ENCODE data around the gene CACNA2D1. TPM values are rescaled to one million over a fixed set of nuclear protein-coding genes. Genes with fewer than 3 reads are reported as not detected.

CACNA2D1 gene
- total and polyA plus RNA-seq, 7 experiments from 2014 or later = not detected

GRCh38 chr7:82079527-82079926, 364.1 kb downstream of the CACNA2D1 start:
- H3K36me3 Mint-ChIP-seq = no peaks in the 10 kb centered on the region
- DNase-seq = no peak
- H3K9me3 ChIP-seq (ENCODE audit: control insufficient read depth in 2 of 3, low read length in 3 of 3) = no peaks in the 10 kb centered on the region
- no peaks in the 10 kb centered on the region for H3K27me3 Mint-ChIP-seq
- H3K4me1 Mint-ChIP-seq = no peaks in the 10 kb centered on the region
- H3K4me3 Mint-ChIP-seq = no peak overlapping the region
- CTCF ChIA-PET = no interaction called here
- no peaks in the 10 kb centered on the region for H3K4me1 ChIP-seq (ENCODE audit: control insufficient read depth in 2 of 2, insufficient read depth in 2 of 2, low read length in 2 of 2)
- no peak overlapping the region for H3K27ac Mint-ChIP-seq
- H3K4me3 ChIP-seq (ENCODE audit: low read length) = no peak overlapping the region
- ATAC-seq = no peak
- no peak overlapping the region for H3K27ac ChIP-seq (ENCODE audit: low read depth, low read length)
- no peaks in the 10 kb centered on the region for H3K27me3 ChIP-seq (ENCODE audit: control insufficient read depth in 2 of 2, insufficient read depth in 2 of 2, low read length in 2 of 2)
- no peaks in the 10 kb centered on the region for H3K36me3 ChIP-seq (ENCODE audit: control insufficient read depth in 2 of 3, insufficient read depth in 3 of 3, low read length in 3 of 3)
- H3K9me3 Mint-ChIP-seq = peaks cover 0 to 5% (median 0%) of the 10 kb centered on the region in 11 donors
- POLR2A ChIA-PET = no interaction called here
- intact Hi-C loops (cut with micrococcal nuclease) = no loop called here

GRCh38 chr7:82078807-82079206, 364.8 kb downstream of the CACNA2D1 start:
- Histone ChIP-seq H3K9me3 (ENCODE audit: control insufficient read depth in 2 of 3, low read length in 3 of 3) (no peaks in the 10 kb centered on the region), H3K4me3 (ENCODE audit: low read length) (no peak overlapping the region), H3K27ac (ENCODE audit: low read depth, low read length) (no peak overlapping the region), H3K27me3 (ENCODE audit: control insufficient read depth in 2 of 2, insufficient read depth in 2 of 2, low read length in 2 of 2) (no peaks in the 10 kb centered on the region), H3K4me1 (ENCODE audit: control insufficient read depth in 2 of 2, insufficient read depth in 2 of 2, low read length in 2 of 2) (no peaks in the 10 kb centered on the region), H3K36me3 (ENCODE audit: control insufficient read depth in 2 of 3, insufficient read depth in 3 of 3, low read length in 3 of 3) (no peaks in the 10 kb centered on the region)
- Mint-ChIP-seq H3K4me1 (no peaks in the 10 kb centered on the region), H3K9me3 (peaks cover 0 to 5% (median 0%) of the 10 kb centered on the region in 11 donors), H3K27ac (no peak overlapping the region), H3K4me3 (peak overlapping the region in 1 of 10 donors; percentile 9), H3K36me3 (no peaks in the 10 kb centered on the region), H3K27me3 (no peaks in the 10 kb centered on the region)
- no peak for ATAC-seq
- POLR2A ChIA-PET = no interaction called here
- DNase-seq = no peak
- CTCF ChIA-PET = no interaction called here
- intact Hi-C loops (cut with micrococcal nuclease) = no loop called here

GRCh38 chr7:82071468-82071867, 372.1 kb downstream of the CACNA2D1 start:
- H3K36me3 Mint-ChIP-seq = no peaks in the 10 kb centered on the region
- ChIA-PET POLR2A (no interaction called here), CTCF (interaction anchor here (0.7 kb wide), 1 partner anchor 269 kb away, joined by 3 read pairs; no protein-coding TSS in a partner anchor)

GRCh38 chr7:82067628-82068264, 375.8 kb downstream of the CACNA2D1 start:
- H3K27ac Mint-ChIP-seq = no peak overlapping the region
- ChIA-PET POLR2A (no interaction called here), CTCF (no interaction called here)
- H3K9me3 Mint-ChIP-seq = peaks cover 0 to 7% (median 0%) of the 10 kb centered on the region in 11 donors
- H3K4me1 ChIP-seq (ENCODE audit: control insufficient read depth in 2 of 2, insufficient read depth in 2 of 2, low read length in 2 of 2) = no peaks in the 10 kb centered on the region
- H3K4me3 ChIP-seq (ENCODE audit: low read length) = no peak overlapping the region
- H3K36me3 ChIP-seq (ENCODE audit: control insufficient read depth in 2 of 3, insufficient read depth in 3 of 3, low read length in 3 of 3) = no peaks in the 10 kb centered on the region
- no peaks in the 10 kb centered on the region for H3K36me3 Mint-ChIP-seq
- H3K27me3 ChIP-seq (ENCODE audit: control insufficient read depth in 2 of 2, insufficient read depth in 2 of 2, low read length in 2 of 2) = no peaks in the 10 kb centered on the region
- no peaks in the 10 kb centered on the region for H3K4me1 Mint-ChIP-seq
- DNase-seq (no peak), ATAC-seq (no peak)
- H3K27ac ChIP-seq (ENCODE audit: low read depth, low read length) = no peak overlapping the region
- no peaks in the 10 kb centered on the region for H3K27me3 Mint-ChIP-seq
- H3K4me3 Mint-ChIP-seq = no peak overlapping the region
- intact Hi-C loops (cut with micrococcal nuclease) = no loop called here
- no peaks in the 10 kb centered on the region for H3K9me3 ChIP-seq (ENCODE audit: control insufficient read depth in 2 of 3, low read length in 3 of 3)

More at GRCh38 chr7:82071468-82071867, 372.1 kb downstream of the CACNA2D1 start:
- DNase-seq (no peak), ATAC-seq (no peak)
- Mint-ChIP-seq H3K9me3 (peaks cover 0 to 7% (median 0%) of the 10 kb centered on the region in 11 donors), H3K27ac (no peak overlapping the region), H3K4me1 (no peaks in the 10 kb centered on the region), H3K27me3 (no peaks in the 10 kb centered on the region), H3K4me3 (no peak overlapping the region)
- intact Hi-C loops (cut with micrococcal nuclease) = no loop called here
- Histone ChIP-seq H3K9me3 (ENCODE audit: control insufficient read depth in 2 of 3, low read length in 3 of 3) (no peaks in the 10 kb centered on the region), H3K4me1 (ENCODE audit: control insufficient read depth in 2 of 2, insufficient read depth in 2 of 2, low read length in 2 of 2) (no peaks in the 10 kb centered on the region), H3K27ac (ENCODE audit: low read depth, low read length) (no peak overlapping the region), H3K27me3 (ENCODE audit: control insufficient read depth in 2 of 2, insufficient read depth in 2 of 2, low read length in 2 of 2) (no peaks in the 10 kb centered on the region), H3K4me3 (ENCODE audit: low read length) (no peak overlapping the region), H3K36me3 (ENCODE audit: control insufficient read depth in 2 of 3, insufficient read depth in 3 of 3, low read length in 3 of 3) (no peaks in the 10 kb centered on the region)

- Histone ChIP-seq H3K9me3 (ENCODE audit: control insufficient read depth in 2 of 3, low read length in 3 of 3) (no peaks in the 10 kb centered on the region), H3K4me3 (ENCODE audit: low read length) (no peak overlapping the region), H3K4me1 (ENCODE audit: control insufficient read depth in 2 of 2, insufficient read depth in 2 of 2, low read length in 2 of 2) (no peaks in the 10 kb centered on the region), H3K27me3 (ENCODE audit: control insufficient read depth in 2 of 2, insufficient read depth in 2 of 2, low read length in 2 of 2) (no peaks in the 10 kb centered on the region), H3K27ac (ENCODE audit: low read depth, low read length) (no peak overlapping the region), H3K36me3 (ENCODE audit: control insufficient read depth in 2 of 3, insufficient read depth in 3 of 3, low read length in 3 of 3) (no peaks in the 10 kb centered on the region)
- no peaks in the 10 kb centered on the region for H3K4me1 Mint-ChIP-seq
- no peak overlapping the region for H3K27ac Mint-ChIP-seq
- no peak overlapping the region for H3K4me3 Mint-ChIP-seq
- ChIA-PET CTCF (no interaction called here), POLR2A (no interaction called here)
- DNase-seq (no peak), ATAC-seq (no peak)
- H3K36me3 Mint-ChIP-seq = no peaks in the 10 kb centered on the region
- H3K27me3 Mint-ChIP-seq = no peaks in the 10 kb centered on the region
- intact Hi-C loops (cut with micrococcal nuclease) = no loop called here
- peaks cover 0 to 5% (median 0%) of the 10 kb centered on the region in 11 donors for H3K9me3 Mint-ChIP-seq
Observed at GRCh38 chr7:82057476-82057875, 386.1 kb downstream of the CACNA2D1 start.

GRCh38 chr7:82056282-82056681, 387.3 kb downstream of the CACNA2D1 start:
- intact Hi-C loops (cut with micrococcal nuclease) = no loop called here
- Histone ChIP-seq H3K27me3 (ENCODE audit: control insufficient read depth in 2 of 2, insufficient read depth in 2 of 2, low read length in 2 of 2) (no peaks in the 10 kb centered on the region), H3K27ac (ENCODE audit: low read depth, low read length) (no peak overlapping the region), H3K36me3 (ENCODE audit: control insufficient read depth in 2 of 3, insufficient read depth in 3 of 3, low read length in 3 of 3) (no peaks in the 10 kb centered on the region), H3K9me3 (ENCODE audit: control insufficient read depth in 2 of 3, low read length in 3 of 3) (no peaks in the 10 kb centered on the region), H3K4me3 (ENCODE audit: low read length) (no peak overlapping the region), H3K4me1 (ENCODE audit: control insufficient read depth in 2 of 2, insufficient read depth in 2 of 2, low read length in 2 of 2) (no peaks in the 10 kb centered on the region)
- no peak overlapping the region for H3K4me3 Mint-ChIP-seq
- peak overlapping the region in 1 of 9 donors; percentile 21 for H3K27ac Mint-ChIP-seq
- POLR2A ChIA-PET = no interaction called here
- H3K9me3 Mint-ChIP-seq = peaks cover 0 to 5% (median 0%) of the 10 kb centered on the region in 11 donors
- H3K4me1 Mint-ChIP-seq = no peaks in the 10 kb centered on the region
- CTCF ChIA-PET = no interaction called here
- H3K27me3 Mint-ChIP-seq = no peaks in the 10 kb centered on the region
- no peaks in the 10 kb centered on the region for H3K36me3 Mint-ChIP-seq
- DNase-seq (no peak), ATAC-seq (no peak)

GRCh38 chr7:82054544-82054943, 389.0 kb downstream of the CACNA2D1 start:
- no peak for ATAC-seq
- no peaks in the 10 kb centered on the region for H3K4me1 Mint-ChIP-seq
- no peaks in the 10 kb centered on the region for H3K4me1 ChIP-seq (ENCODE audit: control insufficient read depth in 2 of 2, insufficient read depth in 2 of 2, low read length in 2 of 2)
- intact Hi-C loops (cut with micrococcal nuclease) = no loop called here
- no peak overlapping the region for H3K27ac Mint-ChIP-seq
- ChIA-PET POLR2A (no interaction called here), CTCF (no interaction called here)
- no peak for DNase-seq
- no peak overlapping the region for H3K4me3 ChIP-seq (ENCODE audit: low read length)
- no peaks in the 10 kb centered on the region for H3K27me3 Mint-ChIP-seq
- H3K9me3 ChIP-seq (ENCODE audit: control insufficient read depth in 2 of 3, low read length in 3 of 3) = no peaks in the 10 kb centered on the region
- H3K27ac ChIP-seq (ENCODE audit: low read depth, low read length) = no peak overlapping the region
- H3K4me3 Mint-ChIP-seq = no peak overlapping the region
- peaks cover 0 to 5% (median 0%) of the 10 kb centered on the region in 11 donors for H3K9me3 Mint-ChIP-seq
- H3K27me3 ChIP-seq (ENCODE audit: control insufficient read depth in 2 of 2, insufficient read depth in 2 of 2, low read length in 2 of 2) = no peaks in the 10 kb centered on the region
- H3K36me3 ChIP-seq (ENCODE audit: control insufficient read depth in 2 of 3, insufficient read depth in 3 of 3, low read length in 3 of 3) = no peaks in the 10 kb centered on the region
- no peaks in the 10 kb centered on the region for H3K36me3 Mint-ChIP-seq

Data from naive thymus-derived CD4-positive, alpha-beta T cell (primary cell).